Tibial nerve (tissue), 4 donors: Measurements from ENCODE around the gene INSM1. TPM values are rescaled to one million over a fixed set of nuclear protein-coding genes. Genes with fewer than 3 reads are reported as not detected.
"Not testable (repeated sequence)": the region's sequence is repeated elsewhere in the genome, so short reads cannot be mapped to it uniquely, and the experiment has no call there.

Source experiments
- DNase-seq, 2 donors: peaks; one replicate each; pipeline ENCODE4 v3.0.0-alpha.2; 2019; ENCODE audit warnings: low spot score in 2 of 2
- H3K27ac ChIP-seq, 4 donors: fragments of 200-600 bp; sonication (generic) in 3 of 4; one replicate each; pipeline ENCODE4 v1.5.1; 2017 to 2019; ENCODE audit warnings: mild to moderate bottlenecking in 1 of 4
- H3K27me3 ChIP-seq, 2 donors: fragments of 200-600 bp; sonication (generic) in 1 of 2; one replicate each; pipeline versions ENCODE4 v1.5.1 to v1.6.0; 2017 to 2019
- H3K36me3 ChIP-seq, 3 donors: fragments of 200-600 bp; sonication (generic); one replicate each; pipeline ENCODE4 v1.5.1; 2018 to 2019
- H3K4me1 ChIP-seq, 4 donors: fragments of 200-600 bp; sonication (generic) in 3 of 4; one replicate each; pipeline ENCODE4 v1.5.1; 2017 to 2019
- H3K4me3 ChIP-seq, 4 donors: fragments of 200-600 bp; sonication (generic) in 3 of 4; one replicate each; pipeline ENCODE4 v1.5.1; 2017 to 2019; ENCODE audit warnings: mild to moderate bottlenecking in 1 of 4, moderate library complexity in 1 of 4
- H3K9me3 ChIP-seq, 4 donors: fragments of 200-600 bp; sonication (generic) in 3 of 4; one replicate each; pipeline ENCODE4 v1.5.1; 2017 to 2019
- EP300 ChIP-seq, 2 donors: sonication (generic); formaldehyde crosslinking; IDR thresholded peaks; one replicate each; pipeline ENCODE4 v1.6.1; 2017; ENCODE audit warnings: antibody characterized with exemption in 2 of 2, mild to moderate bottlenecking in 1 of 2
- POLR2A ChIP-seq, 2 donors: fragments of 450-650 bp; IDR thresholded peaks; one replicate each; pipeline ENCODE4 v1.6.1; 2017; ENCODE audit warnings: antibody characterized with exemption in 2 of 2, mild to moderate bottlenecking in 2 of 2, moderate library complexity in 2 of 2
- WGBS, 2 donors: methylation state at CpG; one replicate each; pipeline ENCODE4 v1.1.5; 2018; 5-methylcytosine and 5-hydroxymethylcytosine counted together
- total RNA-seq, 4 donors: library from RNA; depleted of rRNA; stranded (reverse); fragments of >200 nt; gene quantifications; one replicate each; pipeline ENCODE4 v1.1.0, GENCODE V29; 2016
- TF ChIP-seq, protein P1 (sequence below), 5 experiments: fragments of 200-600 bp in 3 of 5; fragments of 450-650 bp in 2 of 5; sonication (generic) in 3 of 5; IDR thresholded peaks; one replicate each; pipeline ENCODE4 v1.5.1; 2016 to 2019; ENCODE audit warnings: antibody characterized with exemption in 5 of 5, mild to moderate bottlenecking in 3 of 5, moderate library complexity in 2 of 5

INSM1 gene
- total RNA-seq, 4 donors from 2014 or later = not detected

DNA sequence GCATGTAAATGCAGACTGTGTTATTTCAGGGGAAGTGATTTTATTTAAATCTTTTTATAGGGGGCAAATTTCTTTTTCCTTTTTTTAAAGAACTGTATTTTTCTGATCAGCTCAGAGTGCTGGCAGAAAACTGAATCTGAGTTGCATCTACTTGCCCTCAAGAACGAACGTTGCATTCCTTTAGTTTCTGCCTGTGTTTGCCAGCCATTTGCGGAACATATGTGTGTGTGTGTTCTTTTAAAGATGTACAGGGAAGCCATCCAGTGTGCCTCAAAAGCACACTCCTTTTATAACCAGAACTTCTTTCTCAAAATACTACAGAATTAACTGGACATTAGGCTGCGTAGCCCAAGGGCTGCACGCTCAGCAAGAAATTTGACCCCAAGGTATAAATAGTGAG, 25.8 kb upstream of the INSM1 start:
- no peaks in the 10 kb centered on the region for H3K4me1 ChIP-seq
- H3K9me3 ChIP-seq = peaks cover 0 to 6% (median under 1%) of the 10 kb centered on the region in 4 donors
- 60 to 68% methylated on average over 5 of the region's 5 CpGs for WGBS, 2 donors
- TF ChIP-seq POLR2A (IDR thresholded peaks at IDR 0.05) (no peak), EP300 (IDR thresholded peaks at IDR 0.05) (no peak)
- TF ChIP-seq, protein P1, sequence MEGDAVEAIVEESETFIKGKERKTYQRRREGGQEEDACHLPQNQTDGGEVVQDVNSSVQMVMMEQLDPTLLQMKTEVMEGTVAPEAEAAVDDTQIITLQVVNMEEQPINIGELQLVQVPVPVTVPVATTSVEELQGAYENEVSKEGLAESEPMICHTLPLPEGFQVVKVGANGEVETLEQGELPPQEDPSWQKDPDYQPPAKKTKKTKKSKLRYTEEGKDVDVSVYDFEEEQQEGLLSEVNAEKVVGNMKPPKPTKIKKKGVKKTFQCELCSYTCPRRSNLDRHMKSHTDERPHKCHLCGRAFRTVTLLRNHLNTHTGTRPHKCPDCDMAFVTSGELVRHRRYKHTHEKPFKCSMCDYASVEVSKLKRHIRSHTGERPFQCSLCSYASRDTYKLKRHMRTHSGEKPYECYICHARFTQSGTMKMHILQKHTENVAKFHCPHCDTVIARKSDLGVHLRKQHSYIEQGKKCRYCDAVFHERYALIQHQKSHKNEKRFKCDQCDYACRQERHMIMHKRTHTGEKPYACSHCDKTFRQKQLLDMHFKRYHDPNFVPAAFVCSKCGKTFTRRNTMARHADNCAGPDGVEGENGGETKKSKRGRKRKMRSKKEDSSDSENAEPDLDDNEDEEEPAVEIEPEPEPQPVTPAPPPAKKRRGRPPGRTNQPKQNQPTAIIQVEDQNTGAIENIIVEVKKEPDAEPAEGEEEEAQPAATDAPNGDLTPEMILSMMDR (IDR thresholded peaks at IDR 0.05) = no peak
- H3K36me3 ChIP-seq = no peaks in the 10 kb centered on the region
- no peaks in the 10 kb centered on the region for H3K27me3 ChIP-seq
- no peak overlapping the region for H3K27ac ChIP-seq
- no peak overlapping the region for H3K4me3 ChIP-seq
- no peak for DNase-seq

DNA sequence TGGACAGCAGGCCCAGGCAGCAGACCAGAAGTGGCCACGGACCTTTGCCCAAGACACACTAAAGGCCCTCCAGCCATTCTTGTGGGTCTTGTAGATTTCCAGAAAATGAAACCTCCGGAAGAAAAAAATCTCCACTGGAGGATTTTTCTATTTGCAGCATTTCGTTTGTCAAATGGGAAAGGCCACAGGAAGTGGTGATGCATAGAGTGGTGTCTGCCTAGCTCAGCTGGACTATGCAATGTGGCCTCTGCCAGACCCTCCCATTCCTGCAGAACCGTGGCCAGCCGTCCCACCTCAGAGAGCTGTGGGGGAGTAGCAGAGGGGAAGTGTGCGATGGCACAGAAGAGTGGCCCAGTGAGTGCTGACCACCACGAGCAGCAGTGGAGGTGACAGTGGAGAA, 24.0 kb upstream of the INSM1 start:
- TF ChIP-seq POLR2A (IDR thresholded peaks at IDR 0.05) = no peak
- no peak for TF ChIP-seq EP300 (IDR thresholded peaks at IDR 0.05)
- TF ChIP-seq, protein P1 (IDR thresholded peaks at IDR 0.05) = no peak
- 62 to 69% methylated on average over 7 of the region's 7 CpGs for WGBS, 2 donors
- no peak overlapping the region for H3K4me3 ChIP-seq
- peaks cover 0 to 18% (median 4%) of the 10 kb centered on the region in 4 donors for H3K9me3 ChIP-seq
- no peak overlapping the region for H3K27ac ChIP-seq
- H3K27me3 ChIP-seq = no peaks in the 10 kb centered on the region
- DNase-seq = no peak
- no peaks in the 10 kb centered on the region for H3K36me3 ChIP-seq
- H3K4me1 ChIP-seq = no peaks in the 10 kb centered on the region

DNA sequence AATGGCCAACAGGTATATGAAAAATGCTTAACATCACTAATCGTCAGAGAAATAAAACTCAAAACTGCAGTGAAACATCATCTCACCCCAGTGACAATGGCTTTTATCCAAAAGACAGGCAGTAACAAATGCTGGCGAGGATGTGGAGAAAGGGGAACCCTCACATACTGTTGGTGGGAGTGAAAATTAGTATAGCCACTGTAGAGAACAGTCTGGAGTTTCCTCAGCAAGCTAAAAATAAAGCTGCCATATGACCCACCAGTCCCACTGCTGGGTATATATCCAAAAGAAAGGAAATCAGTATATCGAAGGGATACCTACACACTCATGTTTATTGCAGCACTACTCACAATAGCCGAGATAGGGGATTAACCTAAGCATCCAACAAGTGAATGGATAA, 23.4 kb upstream of the INSM1 start:
- H3K36me3 ChIP-seq = no peaks in the 10 kb centered on the region
- H3K4me1 ChIP-seq = no peaks in the 10 kb centered on the region
- no peak overlapping the region for H3K27ac ChIP-seq
- DNase-seq = no peak
- WGBS, 2 donors = 77 to 87% methylated on average over 4 of the region's 4 CpGs
- TF ChIP-seq, protein P1 (IDR thresholded peaks at IDR 0.05) = no peak
- no peak for TF ChIP-seq POLR2A (IDR thresholded peaks at IDR 0.05)
- no peak for TF ChIP-seq EP300 (IDR thresholded peaks at IDR 0.05)
- H3K27me3 ChIP-seq = no peaks in the 10 kb centered on the region
- H3K9me3 ChIP-seq = peaks cover 0 to 18% (median 4%) of the 10 kb centered on the region in 4 donors
- no peak overlapping the region for H3K4me3 ChIP-seq

DNA sequence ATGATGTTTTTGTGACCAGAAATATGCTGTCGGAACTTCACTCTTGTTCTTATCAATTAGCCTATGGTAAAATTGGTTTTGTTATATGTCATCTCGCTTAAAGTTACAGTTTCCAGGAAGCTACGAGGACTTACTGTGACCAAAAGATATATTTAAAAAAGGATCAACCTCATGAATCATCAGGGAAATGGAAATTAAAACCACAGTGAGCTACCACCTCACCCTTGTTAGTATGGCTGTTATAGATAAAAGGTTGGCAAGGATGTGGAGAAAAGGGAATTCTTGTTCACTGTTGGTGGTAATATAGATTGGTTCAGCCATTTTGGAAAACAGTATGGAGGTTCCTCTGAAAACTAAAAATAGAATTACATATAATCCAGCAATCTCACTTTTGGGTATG, 14.3 kb upstream of the INSM1 start:
- Histone ChIP-seq H3K4me3 (no peak overlapping the region), H3K9me3 (peaks cover 0 to 10% (median 0%) of the 10 kb centered on the region in 4 donors), H3K36me3 (no peaks in the 10 kb centered on the region), H3K27ac (no peak overlapping the region), H3K4me1 (no peaks in the 10 kb centered on the region), H3K27me3 (peaks cover 0 to 4% of the 10 kb centered on the region in 2 donors)
- WGBS, 2 donors = 76 to 80% methylated on average over 3 of the region's 3 CpGs
- no peak for TF ChIP-seq POLR2A (IDR thresholded peaks at IDR 0.05)
- TF ChIP-seq EP300 (IDR thresholded peaks at IDR 0.05) = no peak
- TF ChIP-seq, protein P1 (IDR thresholded peaks at IDR 0.05) = no peak
- DNase-seq = no peak

DNA sequence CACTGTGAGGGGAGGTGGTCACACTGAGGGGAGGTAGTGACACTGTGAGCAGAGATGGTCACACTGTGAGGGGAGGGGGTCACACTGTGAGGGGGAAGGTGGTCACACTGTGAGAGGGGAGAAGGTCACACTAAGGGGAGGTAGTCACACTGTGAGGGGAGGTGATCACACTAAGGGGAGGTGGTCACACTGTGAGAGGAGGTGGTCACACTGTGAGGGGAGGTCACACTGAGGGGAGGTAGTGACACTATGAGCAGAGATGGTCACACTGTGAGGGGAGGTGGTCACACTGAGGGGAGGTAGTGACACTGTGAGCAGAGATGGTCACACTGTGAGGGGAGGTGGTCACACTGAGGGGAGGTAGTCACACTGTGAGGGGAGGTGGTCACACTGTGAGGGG, 12.4 kb upstream of the INSM1 start:
- not testable (repeated sequence) for DNase-seq, H3K9me3 ChIP-seq, H3K4me3 ChIP-seq, H3K4me1 ChIP-seq, H3K27me3 ChIP-seq, H3K27ac ChIP-seq, H3K36me3 ChIP-seq

DNA sequence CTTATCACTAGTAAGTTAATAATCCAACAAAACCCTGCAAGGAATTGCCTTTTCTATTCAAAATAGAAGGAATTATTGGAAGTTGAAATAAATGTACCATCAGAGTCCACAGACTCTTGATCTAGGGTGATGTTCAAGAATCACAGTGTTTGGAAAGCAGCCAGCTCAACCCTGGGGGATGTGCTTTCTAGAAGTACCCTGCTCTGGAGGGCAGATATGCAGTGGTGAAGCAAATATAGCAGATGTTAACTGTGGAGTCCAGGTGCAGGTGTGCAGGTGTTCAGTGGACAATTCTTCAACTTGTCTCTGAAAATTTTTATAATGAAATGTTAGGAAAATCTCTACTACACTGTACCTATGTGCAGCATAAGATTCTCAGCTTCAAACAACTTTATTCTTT, 9.1 kb upstream of the INSM1 start:
- H3K9me3 ChIP-seq = no peaks in the 10 kb centered on the region
- H3K4me1 ChIP-seq = peaks cover 0 to 15% (median 3%) of the 10 kb centered on the region in 4 donors
- H3K27ac ChIP-seq = no peak overlapping the region
- TF ChIP-seq EP300 (IDR thresholded peaks at IDR 0.05) (no peak), POLR2A (IDR thresholded peaks at IDR 0.05) (no peak)
- TF ChIP-seq, protein P1 (IDR thresholded peaks at IDR 0.05) = no peak
- DNase-seq = no peak
- peaks cover 0 to 40% of the 10 kb centered on the region in 2 donors for H3K27me3 ChIP-seq
- H3K36me3 ChIP-seq = no peaks in the 10 kb centered on the region
- H3K4me3 ChIP-seq = no peak overlapping the region
